Left ventricle myocardium inferior (tissue), 1 donor: ENCODE results near the gene AGK. TPM values are rescaled to one million over a fixed set of nuclear protein-coding genes. Genes with fewer than 3 reads are reported as not detected.

Experiments
- DNase-seq: peaks from one replicate; pipeline ENCODE4 v3.0.0-alpha.2; 2020
- H3K27ac ChIP-seq: fragments of 200-600 bp; replicated peaks from 2 replicates; pipeline ENCODE4 v1.8.0; 2021
- H3K27me3 ChIP-seq: fragments of 200-600 bp; 2 replicates; pipeline ENCODE4 v1.8.0; 2021; ENCODE audit warnings: low read depth
- H3K36me3 ChIP-seq: fragments of 200-600 bp; 2 replicates; pipeline ENCODE4 v1.8.0; 2021
- H3K4me1 ChIP-seq: fragments of 200-600 bp; 2 replicates; pipeline ENCODE4 v1.8.0; 2021
- H3K4me3 ChIP-seq: fragments of 200-600 bp; 2 replicates; pipeline ENCODE4 v1.8.0; 2021; ENCODE audit warnings: mild to moderate bottlenecking, moderate library complexity
- H3K9me3 ChIP-seq: fragments of 200-600 bp; replicated peaks from 2 replicates; pipeline ENCODE4 v1.8.0; 2021
- intact Hi-C: fragments of 100-400 bp; cut with micrococcal nuclease; formaldehyde crosslinking; loops from one replicate; pipeline ENCODE4 v1.11.0; 2022
- total RNA-seq: library from RNA; stranded (reverse); fragmentation: NEBNext Ultra II Directional; extraction: Animal tissue kit (Norgen Biotek cat#: 25700); gene quantifications from one replicate; pipeline ENCODE4 v1.2.1, GENCODE V29; 2021
- TF ChIP-seq, protein P1 (sequence below): fragments of 200-600 bp; IDR thresholded peaks from 2 replicates; pipeline ENCODE4 v1.8.0; 2021; ENCODE audit warnings: antibody characterized with exemption, mild to moderate bottlenecking, borderline replicate concordance
- donor health status: DM: no; HTN: yes; CAD: no; lungs with severe emphysema.

Gene AGK
- total RNA-seq, 1 donor from 2014 or later, result 37.8 TPM

DNA sequence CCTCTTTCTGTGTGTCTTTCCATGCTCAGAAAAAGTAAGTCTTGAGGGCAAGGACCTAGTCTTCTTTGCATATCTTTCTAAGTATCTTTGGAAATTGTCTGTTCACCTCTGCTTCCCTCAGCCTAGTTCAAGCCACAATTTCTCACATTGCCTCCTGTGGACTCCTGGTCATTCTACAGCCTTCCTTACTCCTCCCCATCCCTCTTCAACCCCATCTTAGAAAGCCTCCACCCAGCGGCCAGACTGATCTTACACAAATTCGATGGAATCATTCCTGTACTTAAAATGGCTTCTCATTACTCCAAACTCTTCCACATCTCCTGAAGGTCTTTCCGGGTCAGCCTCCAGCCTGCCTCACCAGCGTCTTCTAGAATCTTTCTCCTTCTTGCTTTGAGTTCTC lies 24.1 kb upstream of the AGK start:
- Histone ChIP-seq H3K36me3 (no peaks in the 10 kb centered on the region), H3K4me1 (no peaks in the 10 kb centered on the region), H3K27me3 (no peaks in the 10 kb centered on the region), H3K27ac (no peak overlapping the region), H3K9me3 (no peaks in the 10 kb centered on the region), H3K4me3 (no peak overlapping the region)
- no peak for DNase-seq
- intact Hi-C loops, result no loop called here
- TF ChIP-seq, protein P1, sequence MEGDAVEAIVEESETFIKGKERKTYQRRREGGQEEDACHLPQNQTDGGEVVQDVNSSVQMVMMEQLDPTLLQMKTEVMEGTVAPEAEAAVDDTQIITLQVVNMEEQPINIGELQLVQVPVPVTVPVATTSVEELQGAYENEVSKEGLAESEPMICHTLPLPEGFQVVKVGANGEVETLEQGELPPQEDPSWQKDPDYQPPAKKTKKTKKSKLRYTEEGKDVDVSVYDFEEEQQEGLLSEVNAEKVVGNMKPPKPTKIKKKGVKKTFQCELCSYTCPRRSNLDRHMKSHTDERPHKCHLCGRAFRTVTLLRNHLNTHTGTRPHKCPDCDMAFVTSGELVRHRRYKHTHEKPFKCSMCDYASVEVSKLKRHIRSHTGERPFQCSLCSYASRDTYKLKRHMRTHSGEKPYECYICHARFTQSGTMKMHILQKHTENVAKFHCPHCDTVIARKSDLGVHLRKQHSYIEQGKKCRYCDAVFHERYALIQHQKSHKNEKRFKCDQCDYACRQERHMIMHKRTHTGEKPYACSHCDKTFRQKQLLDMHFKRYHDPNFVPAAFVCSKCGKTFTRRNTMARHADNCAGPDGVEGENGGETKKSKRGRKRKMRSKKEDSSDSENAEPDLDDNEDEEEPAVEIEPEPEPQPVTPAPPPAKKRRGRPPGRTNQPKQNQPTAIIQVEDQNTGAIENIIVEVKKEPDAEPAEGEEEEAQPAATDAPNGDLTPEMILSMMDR, result no peak

DNA sequence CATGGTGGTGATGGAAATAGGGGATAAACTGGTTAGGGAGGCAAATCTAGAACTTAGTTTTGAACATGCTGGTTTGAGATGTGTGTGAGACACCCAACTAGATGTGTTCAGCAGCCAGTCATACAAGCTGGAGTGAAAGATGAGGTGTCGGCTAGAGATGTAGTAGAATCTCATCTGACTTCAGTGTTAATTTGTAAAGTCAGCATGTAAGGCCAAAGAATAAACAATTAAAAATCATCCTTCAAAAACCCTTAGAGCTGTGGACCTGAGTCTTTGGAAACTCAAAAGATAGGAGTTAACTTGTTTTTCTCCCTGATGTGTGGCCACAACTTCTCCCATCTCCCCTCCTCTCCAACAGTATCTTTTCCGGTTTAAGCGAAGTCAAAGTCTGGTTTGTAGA lies 22.8 kb upstream of the AGK start:
- Histone ChIP-seq H3K4me3 (no peak overlapping the region), H3K27me3 (no peaks in the 10 kb centered on the region), H3K4me1 (peaks cover 4% of the 10 kb centered on the region), H3K9me3 (no peaks in the 10 kb centered on the region), H3K27ac (no peak overlapping the region), H3K36me3 (no peaks in the 10 kb centered on the region)
- intact Hi-C loops, result no loop called here
- TF ChIP-seq, protein P1, result no peak
- DNase-seq, result no peak

DNA sequence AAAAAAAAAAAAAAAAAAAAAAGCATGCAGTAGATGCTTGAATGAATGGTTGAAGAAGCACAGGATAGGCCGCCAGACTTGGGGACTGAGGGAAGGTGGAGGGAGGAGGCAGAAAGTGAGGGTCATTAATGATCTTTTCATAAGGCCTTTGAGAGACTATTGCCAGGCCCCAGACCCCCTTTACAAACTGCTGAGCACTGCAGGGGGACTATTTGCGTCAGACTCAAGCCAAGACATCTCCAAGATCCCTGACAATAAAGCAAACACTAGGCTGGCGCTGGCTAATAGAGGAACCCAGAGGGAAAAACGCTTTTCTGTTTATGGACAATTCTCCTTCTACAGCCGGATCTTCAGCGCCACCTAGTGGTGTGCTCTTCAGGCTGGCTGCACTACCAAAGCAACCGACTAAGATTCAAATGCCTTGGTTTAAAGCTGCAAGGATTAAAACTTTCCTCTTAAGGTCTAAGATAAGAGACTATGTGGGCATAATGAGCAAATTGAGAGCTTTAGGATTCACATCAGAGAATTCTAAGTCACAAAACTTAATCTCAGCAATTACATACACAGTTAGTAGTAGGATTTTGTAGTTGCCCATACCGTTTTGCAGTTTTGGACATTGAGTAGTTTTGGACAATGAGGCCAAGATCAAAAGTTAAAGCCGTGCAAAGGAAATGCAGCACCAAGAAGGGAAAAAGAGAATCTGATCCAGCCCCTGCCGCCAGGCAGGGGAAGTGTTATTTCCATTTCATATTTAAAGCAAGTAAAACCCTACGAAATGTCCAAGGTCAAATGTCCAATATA lies 17.9 kb upstream of the AGK start:
- intact Hi-C loops, result no loop called here
- Histone ChIP-seq H3K9me3 (no peaks in the 10 kb centered on the region), H3K4me3 (no peak overlapping the region), H3K4me1 (peaks cover 16% of the 10 kb centered on the region), H3K27me3 (peaks cover 6% of the 10 kb centered on the region), H3K27ac (peak overlapping the region; percentile 72), H3K36me3 (no peaks in the 10 kb centered on the region)
- DNase-seq, result peak; percentile 57
- TF ChIP-seq, protein P1, result peak; percentile 98

DNA sequence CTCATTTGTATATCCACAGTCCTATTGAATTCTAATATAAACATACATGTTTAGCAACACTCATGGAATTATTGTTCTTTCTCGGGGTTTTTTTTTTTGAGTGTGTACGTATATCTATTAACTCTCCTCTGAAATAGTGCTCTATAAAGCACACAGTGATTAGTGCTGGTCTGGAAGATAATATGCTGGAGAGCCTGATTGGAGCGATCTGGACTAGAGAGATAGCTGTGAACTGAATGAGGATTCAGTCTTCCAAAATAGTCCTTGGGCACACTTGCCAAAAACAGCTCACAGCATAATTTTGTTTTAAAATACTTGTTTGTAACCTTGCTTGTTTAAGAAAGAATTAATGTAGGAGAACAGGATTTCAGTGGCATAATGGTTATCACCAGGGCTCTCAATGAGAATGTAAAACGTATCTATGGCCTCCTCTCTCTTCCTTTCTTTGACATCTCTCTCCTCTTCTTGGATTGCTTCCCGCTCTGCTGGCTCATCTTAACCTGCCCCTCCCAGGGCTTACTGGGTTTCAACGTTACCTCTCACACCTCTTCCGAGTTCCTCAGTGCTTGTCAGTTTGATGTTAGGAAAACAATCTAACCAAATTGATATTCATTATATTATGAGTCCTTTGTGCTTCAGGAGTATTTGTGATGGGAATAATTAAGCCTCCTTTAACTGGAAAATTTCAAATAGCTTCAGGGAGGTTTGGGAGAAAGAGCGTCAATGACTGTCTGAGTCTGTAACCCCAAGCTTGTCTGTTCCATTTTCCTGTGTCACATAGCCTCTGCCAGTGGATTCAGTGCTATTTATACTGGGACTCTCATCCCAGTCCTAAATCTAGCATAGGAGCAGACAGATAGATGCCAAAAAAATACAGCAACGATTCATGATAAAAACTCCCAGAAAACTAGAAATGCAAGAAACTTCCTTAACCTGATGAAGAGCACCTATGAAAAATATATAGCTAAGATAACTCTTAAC lies 16.2 kb upstream of the AGK start:
- intact Hi-C loops, result no loop called here
- Histone ChIP-seq H3K27ac (peak overlapping the region; percentile 72), H3K4me1 (peaks cover 16% of the 10 kb centered on the region), H3K9me3 (no peaks in the 10 kb centered on the region), H3K36me3 (no peaks in the 10 kb centered on the region), H3K4me3 (peak overlapping the region; percentile 14), H3K27me3 (peaks cover 6% of the 10 kb centered on the region)
- TF ChIP-seq, protein P1, result no peak
- no peak for DNase-seq

DNA sequence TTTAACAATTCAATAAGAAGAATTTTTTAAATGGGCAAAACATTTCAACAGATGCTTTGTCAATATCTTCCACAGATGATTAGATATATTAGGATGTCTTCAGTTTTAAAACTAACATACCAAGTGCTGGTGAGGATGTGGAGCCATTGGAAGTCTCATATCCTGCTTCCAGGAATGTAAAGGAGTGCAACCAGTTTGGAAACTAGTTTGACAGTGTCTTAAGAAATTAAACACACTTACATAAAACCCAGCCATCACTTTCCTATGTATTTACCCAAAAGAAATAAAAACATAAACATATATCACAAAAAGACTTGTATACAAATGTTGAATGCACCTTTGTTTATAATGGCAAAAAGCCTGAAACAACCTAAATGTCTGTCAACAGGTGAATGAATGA lies 13.3 kb upstream of the AGK start:
- intact Hi-C loops, result no loop called here
- no peak overlapping the region for H3K4me3 ChIP-seq
- no peak overlapping the region for H3K27ac ChIP-seq
- TF ChIP-seq, protein P1, result no peak
- no peak for DNase-seq
- no peaks in the 10 kb centered on the region for H3K36me3 ChIP-seq
- H3K27me3 ChIP-seq, result peaks cover 6% of the 10 kb centered on the region
- peaks cover 23% of the 10 kb centered on the region for H3K4me1 ChIP-seq
- H3K9me3 ChIP-seq, result no peaks in the 10 kb centered on the region
